HepG2 (cell line): ENCODE results near the gene ADRM1. TPM values are rescaled to one million over a fixed set of nuclear protein-coding genes. Genes with fewer than 3 reads are reported as not detected.

Experiments used
- AGO2 ChIP-seq: fragments of 200-400 bp; formaldehyde crosslinking; optimal IDR thresholded peaks from 2 replicates; pipeline ENCODE3; 2017; ENCODE audit warnings: mild to moderate bottlenecking, low read depth, low read length, moderate library complexity
- ETV6 ChIP-seq: sonication (generic); formaldehyde crosslinking; conservative IDR thresholded peaks from 2 replicates; pipeline ENCODE4 v1.4.0; 2020; ENCODE audit warnings: missing genetic modification reagents
- HNRNPL ChIP-seq: fragments of 200-400 bp; formaldehyde crosslinking; IDR thresholded peaks from 2 replicates; pipeline ENCODE4 v1.6.1; 2017; ENCODE audit warnings: mild to moderate bottlenecking, low read depth, low read length
- HOXA3 ChIP-seq: sonication (generic); formaldehyde crosslinking; IDR thresholded peaks from 2 replicates; pipeline ENCODE4 v1.5.0; 2020; ENCODE audit warnings: missing genetic modification reagents
- MTA1 ChIP-seq: sonication (generic); formaldehyde crosslinking; IDR thresholded peaks from 2 replicates; pipeline ENCODE4 v1.4.0; 2020; ENCODE audit warnings: missing genetic modification reagents, mild to moderate bottlenecking, borderline replicate concordance
- NFIB ChIP-seq: sonication (generic); formaldehyde crosslinking; IDR thresholded peaks from 2 replicates; pipeline ENCODE4 v1.9.0; 2021; ENCODE audit warnings: missing genetic modification reagents, mild to moderate bottlenecking, borderline replicate concordance
- NFKBIZ ChIP-seq: IDR thresholded peaks from 2 replicates; pipeline ENCODE4 v1.6.1; 2018; ENCODE audit warnings: missing genetic modification reagents, missing compliant biosample characterization
- NR2C2 ChIP-seq: sonication (generic); formaldehyde crosslinking; IDR thresholded peaks from 2 replicates; pipeline ENCODE4 v1.4.0; 2020; ENCODE audit warnings: missing genetic modification reagents, mild to moderate bottlenecking, moderate library complexity, borderline replicate concordance
- NRL ChIP-seq: sonication (generic); formaldehyde crosslinking; IDR thresholded peaks from 2 replicates; pipeline ENCODE4 v1.5.0; 2020; ENCODE audit warnings: missing genetic modification reagents, mild to moderate bottlenecking, moderate library complexity, borderline replicate concordance
- RARA ChIP-seq: IDR thresholded peaks from 2 replicates; pipeline ENCODE4 v1.6.1; 2016; ENCODE audit warnings: missing genetic modification reagents, missing compliant biosample characterization
- RBFOX2 ChIP-seq: fragments of 200-400 bp; formaldehyde crosslinking; IDR thresholded peaks from 2 replicates; pipeline ENCODE4 v1.6.1; 2017; ENCODE audit warnings: low read depth, mild to moderate bottlenecking, low read length
- REL ChIP-seq: sonication (generic); formaldehyde crosslinking; conservative IDR thresholded peaks from 2 replicates; pipeline ENCODE4 v1.8.0; 2022; ENCODE audit warnings: mild to moderate bottlenecking, missing genetic modification reagents, moderate library complexity
- SMAD1 ChIP-seq: sonication (generic); formaldehyde crosslinking; IDR thresholded peaks from 2 replicates; pipeline ENCODE4 v1.4.0; 2020; ENCODE audit warnings: missing genetic modification reagents, low read depth, mild to moderate bottlenecking, borderline replicate concordance
- TFE3 ChIP-seq: IDR thresholded peaks from 2 replicates; pipeline ENCODE4 v1.6.1; 2016
- ZBTB33 ChIP-seq: sonication (generic); formaldehyde crosslinking; IDR thresholded peaks from 2 replicates; pipeline ENCODE4 v1.4.0; 2020; ENCODE audit warnings: missing genetic modification reagents
- ZBTB43 ChIP-seq: sonication (generic); formaldehyde crosslinking; conservative IDR thresholded peaks from 2 replicates; pipeline ENCODE4 v1.4.0; 2020; ENCODE audit warnings: missing genetic modification reagents
- ZNF101 ChIP-seq: sonication (generic); formaldehyde crosslinking; IDR thresholded peaks from 2 replicates; pipeline ENCODE4 v1.4.0; 2020; ENCODE audit warnings: mild to moderate bottlenecking, low read depth, missing genetic modification reagents, borderline replicate concordance
- ZNF280D ChIP-seq: sonication (generic); formaldehyde crosslinking; IDR thresholded peaks from 2 replicates; pipeline ENCODE4 v1.5.1; 2020; ENCODE audit warnings: mild to moderate bottlenecking, missing genetic modification reagents
- ZNF510 ChIP-seq: sonication (generic); formaldehyde crosslinking; IDR thresholded peaks from 2 replicates; pipeline ENCODE4 v1.4.0; 2020; ENCODE audit warnings: low read depth, mild to moderate bottlenecking, missing genetic modification reagents
- ZNF530 ChIP-seq: sonication (generic); formaldehyde crosslinking; IDR thresholded peaks from 2 replicates; pipeline ENCODE4 v1.5.0; 2020; ENCODE audit warnings: low read depth, mild to moderate bottlenecking, missing genetic modification reagents
- ZNF768 ChIP-seq: sonication (generic); formaldehyde crosslinking; IDR thresholded peaks from 2 replicates; pipeline ENCODE4 v1.4.0; 2020; ENCODE audit warnings: missing genetic modification reagents
- ZSCAN22 ChIP-seq: sonication (generic); formaldehyde crosslinking; IDR thresholded peaks from 2 replicates; pipeline ENCODE4 v1.4.0; 2020; ENCODE audit warnings: mild to moderate bottlenecking, missing genetic modification reagents
- polyA plus RNA-seq, 8 experiments: library from polyadenylated mRNA; depleted of rRNA in 3 of 8; stranded (reverse) in 7 of 8; unstranded in 1 of 8; fragments of >200 nt; fragmentation: Illumina TruSeq in 4 of 8; extraction: Trizol in 4 of 8; gene quantifications; 2 replicates each; pipeline versions ENCODE4 v1.2.1 to v1.2.3, GENCODE V29; 2011 to 2016; ENCODE audit warnings: low read depth in 4 of 8, missing spikeins in 1 of 8, mixed read lengths in 1 of 8; ENCODE audit not compliant: insufficient read depth in 1 of 8
- total RNA-seq, 5 experiments: library from RNA; depleted of rRNA; stranded (reverse); fragments of >200 nt; fragmentation: Illumina TruSeq; extraction: Trizol; gene quantifications; 2 replicates each; pipeline ENCODE4 v1.2.3, GENCODE V29; 2016; ENCODE audit warnings: low read depth in 1 of 5

ADRM1 gene
- total and polyA plus RNA-seq, 2 of the 13 experiments (the other 11 are each of a cell fraction or from before 2014, with no cell fraction given) = 92.9 to 154 TPM

- TF ChIP-seq NFKBIZ (CRISPR knock-in tag) (no peak), ETV6 (CRISPR knock-in tag) (no peak), ZNF510 (CRISPR knock-in tag) (no peak), ZBTB43 (no peak), ZNF280D (no peak), AGO2 (peak; percentile 93), NFIB (peak; percentile 74; the same call in 1 of the 2 replicates), HOXA3 (peak; percentile 25; the same call in 1 of the 2 replicates), ZNF530 (no peak), ZBTB33 (peak; percentile 48; the same call in 1 of the 2 replicates), ZNF768 (CRISPR knock-in tag) (peak; percentile 20; the same call in 1 of the 2 replicates), RARA (CRISPR knock-in tag) (peak; percentile 33; the same call in 1 of the 2 replicates), SMAD1 (no peak), ZSCAN22 (CRISPR knock-in tag) (no peak), NR2C2 (peak; percentile 79), TFE3 (CRISPR knock-in tag) (no peak), HNRNPL (0 out of 2 replicates have a peak, but pooled peaks have one; percentile 59), ZNF101 (CRISPR knock-in tag) (no peak), REL (CRISPR knock-in tag) (no peak), NRL (peak; percentile 58; the same call in 1 of the 2 replicates), RBFOX2 (peak; percentile 51; the same call in 1 of the 2 replicates), MTA1 (CRISPR knock-in tag) (peak; percentile 44; the same call in 1 of the 2 replicates)
Measured at GRCh38 chr20:62320581-62321354, 18.0 kb downstream of the ADRM1 start (continued).
